Keratinocyte (primary cell): ENCODE data around the gene EEA1. TPM values are rescaled to one million over a fixed set of nuclear protein-coding genes. Genes with fewer than 3 reads are reported as not detected.

Source experiments
- DNase-seq: peaks from one replicate; pipeline ENCODE4 v3.0.0-alpha.2; 2011; ENCODE audit warnings: low read depth, missing footprints, low spot score
- FAIRE-seq: peaks from 2 replicates; lab custom pipeline; 2011; peaks lifted over from hg19 to GRCh38; lab: Jason Lieb, UNC
- H2AFZ ChIP-seq: 2 replicates; pipeline ENCODE4 v1.6.0; 2012; ENCODE audit warnings: low read length, control low read depth, inconsistent platforms; ENCODE audit not compliant: control insufficient read depth
- H3K27ac ChIP-seq: 2 replicates; pipeline ENCODE4 v1.5.1; 2011; ENCODE audit warnings: low read length; ENCODE audit not compliant: control insufficient read depth, insufficient read depth
- H3K27me3 ChIP-seq: 3 replicates; pipeline ENCODE4 v1.6.0; 2011; ENCODE audit warnings: low read length; ENCODE audit not compliant: control insufficient read depth, insufficient read depth; ENCODE audit errors: extremely low read depth
- H3K36me3 ChIP-seq, 2 experiments: 2 replicates in 1 of 2; 3 replicates in 1 of 2; pipeline ENCODE4 v1.5.1; 2011; ENCODE audit warnings: low read length in 2 of 2, mild to moderate bottlenecking in 1 of 2; ENCODE audit not compliant: control insufficient read depth in 2 of 2, insufficient read depth in 2 of 2; ENCODE audit errors: extremely low read depth in 1 of 2
- H3K4me1 ChIP-seq: 3 replicates; pipeline ENCODE4 v1.5.1; 2011; ENCODE audit warnings: low read length; ENCODE audit not compliant: control insufficient read depth, insufficient read depth; ENCODE audit errors: extremely low read depth
- H3K4me2 ChIP-seq: 3 replicates; pipeline ENCODE4 v1.6.0; 2011; ENCODE audit warnings: low read depth, low read length; ENCODE audit not compliant: control insufficient read depth, insufficient read depth; ENCODE audit errors: extremely low read depth
- H3K4me3 ChIP-seq, 3 experiments: fragments of 200-600 bp in 1 of 3; sonication (generic) in 1 of 3; 2 replicates in 2 of 3; 3 replicates in 1 of 3; pipeline ENCODE4 v1.5.1; 2011 to 2016; ENCODE audit warnings: low read length in 3 of 3, mild to moderate bottlenecking in 3 of 3, control low read depth in 2 of 3, inconsistent platforms in 1 of 3, low read depth in 1 of 3, mixed read lengths in 1 of 3, mixed run types in 1 of 3, moderate library complexity in 1 of 3; ENCODE audit not compliant: control insufficient read depth in 2 of 3, insufficient read depth in 2 of 3; ENCODE audit errors: extremely low read depth in 1 of 3
- H3K79me2 ChIP-seq: 2 replicates; pipeline ENCODE4 v1.6.0; 2012; ENCODE audit warnings: low read length; ENCODE audit not compliant: control insufficient read depth, insufficient read depth
- H3K9ac ChIP-seq: 3 replicates; pipeline ENCODE4 v1.6.0; 2011; ENCODE audit warnings: low read length; ENCODE audit not compliant: control insufficient read depth, insufficient read depth; ENCODE audit errors: extremely low read depth
- H3K9me1 ChIP-seq: 3 replicates; pipeline ENCODE4 v1.6.0; 2011; ENCODE audit warnings: low read length; ENCODE audit not compliant: control insufficient read depth, insufficient read depth; ENCODE audit errors: extremely low read depth
- H3K9me3 ChIP-seq: 2 replicates; pipeline ENCODE4 v1.5.1; 2012; ENCODE audit warnings: low read depth, low read length; ENCODE audit not compliant: control insufficient read depth
- H4K20me1 ChIP-seq: 3 replicates; pipeline ENCODE4 v1.6.0; 2011; ENCODE audit warnings: low read length; ENCODE audit not compliant: control insufficient read depth, insufficient read depth; ENCODE audit errors: extremely low read depth
- EZH2 ChIP-seq: IDR thresholded peaks from one replicate; pipeline ENCODE4 v1.6.1; 2012; ENCODE audit warnings: inconsistent platforms, mild to moderate bottlenecking, low read length, moderate library complexity
- dilution Hi-C: fragments of 300-500 bp; cut with MboI; formaldehyde crosslinking; loops from one replicate; pipeline ENCODE4 v1.7.0; 2020; ENCODE audit warnings: low sequenced_read_pairs; ENCODE audit not compliant: extremely low pct_ligation_motif_present
- polyA plus RNA-seq, 5 experiments: library from polyadenylated mRNA; depleted of rRNA in 3 of 5; stranded (reverse) in 3 of 5; stranded (forward) in 1 of 5; unstranded in 1 of 5; fragments of >200 nt; gene quantifications; 1 replicate in 1 of 5; 2 replicates in 3 of 5; 3 replicates in 1 of 5; pipeline versions ENCODE4 v1.2.1 to v1.2.3, GENCODE V29; 2011 to 2012; ENCODE audit warnings: missing spikeins in 2 of 5, low read depth in 1 of 5, low replicate concordance in 1 of 5
- TF ChIP-seq, protein P1 (sequence below), 3 experiments: IDR thresholded peaks in 1 of 3; conservative IDR thresholded peaks in 1 of 3; optimal IDR thresholded peaks in 1 of 3; 2 replicates in 2 of 3; 3 replicates in 1 of 3; pipeline versions ENCODE3 to v1.5.1; 2011; ENCODE audit warnings: low read length in 3 of 3, mild to moderate bottlenecking in 3 of 3, moderate library complexity in 2 of 3, control low read depth in 1 of 3, inconsistent platforms in 1 of 3; ENCODE audit not compliant: insufficient read depth in 2 of 3; ENCODE audit errors: extremely low read depth in 1 of 3

EEA1 gene
- polyA plus RNA-seq, 1 donor (not counting 4 experiments of a cell fraction or from before 2014, with no cell fraction given), result 14.3 TPM

- no peak overlapping the region for H3K4me2 ChIP-seq
- H3K9me3 ChIP-seq, result no peaks in the 10 kb centered on the region
- no peaks in the 10 kb centered on the region for H3K27me3 ChIP-seq
- no peak overlapping the region for H3K9ac ChIP-seq
- H2AFZ ChIP-seq, result no peak overlapping the region
- no peaks in the 10 kb centered on the region for H3K79me2 ChIP-seq
- FAIRE-seq (no peak), DNase-seq (no peak)
- dilution Hi-C loops, result no loop called here
- H3K27ac ChIP-seq, result no peak overlapping the region
- peaks cover 15% of the 10 kb centered on the region for H3K4me1 ChIP-seq
- no peak for TF ChIP-seq EZH2
- no peaks in the 10 kb centered on the region for H3K36me3 ChIP-seq
- no peaks in the 10 kb centered on the region for H4K20me1 ChIP-seq
- no peaks in the 10 kb centered on the region for H3K9me1 ChIP-seq
- H3K4me3 ChIP-seq, result no peak overlapping the region
Observed at GRCh38 chr12:92743026-92743425, 186.1 kb downstream of the EEA1 start.

- Histone ChIP-seq H3K9me3 (no peaks in the 10 kb centered on the region), H3K27me3 (no peaks in the 10 kb centered on the region), H3K4me3 (no peak overlapping the region), H3K4me2 (no peak overlapping the region), H4K20me1 (no peaks in the 10 kb centered on the region), H2AFZ (no peak overlapping the region), H3K9ac (no peak overlapping the region), H3K79me2 (no peaks in the 10 kb centered on the region), H3K27ac (no peak overlapping the region), H3K4me1 (peaks cover under 1% of the 10 kb centered on the region), H3K36me3 (no peaks in the 10 kb centered on the region), H3K9me1 (no peaks in the 10 kb centered on the region)
- FAIRE-seq (no peak), DNase-seq (no peak)
- dilution Hi-C loops, result no loop called here
- TF ChIP-seq EZH2, result no peak
- TF ChIP-seq, protein P1, sequence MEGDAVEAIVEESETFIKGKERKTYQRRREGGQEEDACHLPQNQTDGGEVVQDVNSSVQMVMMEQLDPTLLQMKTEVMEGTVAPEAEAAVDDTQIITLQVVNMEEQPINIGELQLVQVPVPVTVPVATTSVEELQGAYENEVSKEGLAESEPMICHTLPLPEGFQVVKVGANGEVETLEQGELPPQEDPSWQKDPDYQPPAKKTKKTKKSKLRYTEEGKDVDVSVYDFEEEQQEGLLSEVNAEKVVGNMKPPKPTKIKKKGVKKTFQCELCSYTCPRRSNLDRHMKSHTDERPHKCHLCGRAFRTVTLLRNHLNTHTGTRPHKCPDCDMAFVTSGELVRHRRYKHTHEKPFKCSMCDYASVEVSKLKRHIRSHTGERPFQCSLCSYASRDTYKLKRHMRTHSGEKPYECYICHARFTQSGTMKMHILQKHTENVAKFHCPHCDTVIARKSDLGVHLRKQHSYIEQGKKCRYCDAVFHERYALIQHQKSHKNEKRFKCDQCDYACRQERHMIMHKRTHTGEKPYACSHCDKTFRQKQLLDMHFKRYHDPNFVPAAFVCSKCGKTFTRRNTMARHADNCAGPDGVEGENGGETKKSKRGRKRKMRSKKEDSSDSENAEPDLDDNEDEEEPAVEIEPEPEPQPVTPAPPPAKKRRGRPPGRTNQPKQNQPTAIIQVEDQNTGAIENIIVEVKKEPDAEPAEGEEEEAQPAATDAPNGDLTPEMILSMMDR (optimal IDR thresholded peaks at IDR 0.05 in 1 of 3, IDR thresholded peaks at IDR 0.05 in 1 of 3, conservative IDR thresholded peaks at IDR 0.05 in 1 of 3; ENCODE audit: extremely low read depth in 1 of 3, insufficient read depth in 2 of 3, low read length in 3 of 3), result no peak
Observed at GRCh38 chr12:92740411-92740810, 188.7 kb downstream of the EEA1 start.

DNA sequence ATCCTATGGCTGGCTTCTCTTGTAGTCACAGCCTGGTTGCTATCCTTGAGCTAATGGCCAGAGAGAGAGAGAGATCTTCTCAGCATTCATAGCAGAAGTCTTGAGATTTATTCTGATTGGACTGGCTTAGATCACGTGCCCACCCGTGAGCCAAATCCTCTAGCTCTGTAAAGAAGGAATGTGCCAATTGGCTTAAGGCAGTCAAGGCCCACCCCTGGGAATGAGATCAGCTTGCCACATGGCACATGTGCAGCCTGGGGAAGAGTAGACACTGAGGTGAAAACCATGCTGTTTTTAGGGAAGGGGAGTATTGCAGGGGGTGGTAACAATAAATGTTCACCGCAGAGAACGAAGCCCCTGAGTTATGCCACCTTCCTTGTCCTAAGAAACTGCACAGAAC, 190.0 kb downstream of the EEA1 start:
- FAIRE-seq, result no peak
- DNase-seq, result no peak
- TF ChIP-seq EZH2, result no peak
- TF ChIP-seq, protein P1 (optimal IDR thresholded peaks at IDR 0.05 in 1 of 3, IDR thresholded peaks at IDR 0.05 in 1 of 3, conservative IDR thresholded peaks at IDR 0.05 in 1 of 3; ENCODE audit: extremely low read depth in 1 of 3, insufficient read depth in 2 of 3, low read length in 3 of 3), result no peak

More for the DNA sequence above, 190.0 kb downstream of the EEA1 start:
- no peaks in the 10 kb centered on the region for H3K79me2 ChIP-seq
- H3K4me3 ChIP-seq, result no peak overlapping the region
- dilution Hi-C loops, result no loop called here
- H3K9ac ChIP-seq, result no peak overlapping the region
- no peaks in the 10 kb centered on the region for H3K9me3 ChIP-seq
- H3K27me3 ChIP-seq, result no peaks in the 10 kb centered on the region
- no peaks in the 10 kb centered on the region for H3K36me3 ChIP-seq
- H4K20me1 ChIP-seq, result no peaks in the 10 kb centered on the region
- H3K4me2 ChIP-seq, result no peak overlapping the region
- no peak overlapping the region for H3K27ac ChIP-seq
- H3K9me1 ChIP-seq, result no peaks in the 10 kb centered on the region
- H3K4me1 ChIP-seq, result peaks cover 3% of the 10 kb centered on the region
- H2AFZ ChIP-seq, result no peak overlapping the region
